Activated naive CD4-positive, alpha-beta T cell treated with anti-CD3 and anti-CD28 coated beads, Interleukin-2, amount 50 U/mL, for 24 hours (primary cell): ENCODE measurements around the gene SV2B.

Experiments
- H3K27ac Mint-ChIP-seq: one replicate; pipeline ENCODE4 v1.8.0; 2021; ENCODE audit warnings: mild to moderate bottlenecking, mixed read lengths
- H3K27me3 Mint-ChIP-seq: one replicate; pipeline ENCODE4 v1.8.0; 2021; ENCODE audit warnings: mixed read lengths
- H3K36me3 Mint-ChIP-seq: one replicate; pipeline ENCODE4 v1.8.0; 2021; ENCODE audit warnings: mixed read lengths
- H3K4me1 Mint-ChIP-seq: one replicate; pipeline ENCODE4 v1.8.0; 2021; ENCODE audit warnings: mixed read lengths
- H3K4me3 Mint-ChIP-seq: one replicate; pipeline ENCODE4 v1.8.0; 2021; ENCODE audit warnings: mild to moderate bottlenecking, mixed read lengths
- H3K9me3 Mint-ChIP-seq: one replicate; pipeline ENCODE4 v1.8.0; 2021; ENCODE audit warnings: mixed read lengths

The SV2B gene

GRCh38 chr15:91219206-91219605, 119.1 kb downstream of the SV2B start:
- Mint-ChIP-seq H3K27me3 (peaks cover 13% of the 10 kb centered on the region), H3K9me3 (no peaks in the 10 kb centered on the region), H3K36me3 (no peaks in the 10 kb centered on the region), H3K4me1 (no peaks in the 10 kb centered on the region), H3K4me3 (no peak overlapping the region), H3K27ac (no peak overlapping the region)

GRCh38 chr15:91222052-91222451, 122.0 kb downstream of the SV2B start:
- H3K4me3 Mint-ChIP-seq: no peak overlapping the region
- H3K27ac Mint-ChIP-seq: no peak overlapping the region
- no peaks in the 10 kb centered on the region for H3K4me1 Mint-ChIP-seq
- H3K9me3 Mint-ChIP-seq: no peaks in the 10 kb centered on the region
- H3K36me3 Mint-ChIP-seq: no peaks in the 10 kb centered on the region
- H3K27me3 Mint-ChIP-seq: peaks cover 23% of the 10 kb centered on the region

GRCh38 chr15:91223863-91224262, 123.8 kb downstream of the SV2B start:
- no peak overlapping the region for H3K4me3 Mint-ChIP-seq
- H3K36me3 Mint-ChIP-seq: no peaks in the 10 kb centered on the region
- H3K4me1 Mint-ChIP-seq: no peaks in the 10 kb centered on the region
- no peaks in the 10 kb centered on the region for H3K9me3 Mint-ChIP-seq
- H3K27me3 Mint-ChIP-seq: peaks cover 24% of the 10 kb centered on the region
- H3K27ac Mint-ChIP-seq: no peak overlapping the region

- H3K36me3 Mint-ChIP-seq: no peaks in the 10 kb centered on the region
- no peak overlapping the region for H3K27ac Mint-ChIP-seq
- no peak overlapping the region for H3K4me3 Mint-ChIP-seq
- H3K4me1 Mint-ChIP-seq: no peaks in the 10 kb centered on the region
- H3K27me3 Mint-ChIP-seq: peaks cover 26% of the 10 kb centered on the region
- no peaks in the 10 kb centered on the region for H3K9me3 Mint-ChIP-seq
These were observed 124.8 kb downstream of the SV2B start for GRCh38 chr15:91224755-91225380.

GRCh38 chr15:91225741-91226140, 125.7 kb downstream of the SV2B start:
- Mint-ChIP-seq H3K4me1 (no peaks in the 10 kb centered on the region), H3K27me3 (peaks cover 26% of the 10 kb centered on the region), H3K9me3 (no peaks in the 10 kb centered on the region), H3K36me3 (no peaks in the 10 kb centered on the region), H3K4me3 (no peak overlapping the region), H3K27ac (no peak overlapping the region)

GRCh38 chr15:91227117-91227516, 127.1 kb downstream of the SV2B start:
- Mint-ChIP-seq H3K36me3 (no peaks in the 10 kb centered on the region), H3K9me3 (no peaks in the 10 kb centered on the region), H3K27me3 (peaks cover 21% of the 10 kb centered on the region), H3K4me1 (no peaks in the 10 kb centered on the region), H3K4me3 (no peak overlapping the region), H3K27ac (no peak overlapping the region)

GRCh38 chr15:91227766-91228165, 127.7 kb downstream of the SV2B start:
- no peak overlapping the region for H3K4me3 Mint-ChIP-seq
- no peaks in the 10 kb centered on the region for H3K36me3 Mint-ChIP-seq
- H3K27me3 Mint-ChIP-seq: peaks cover 25% of the 10 kb centered on the region
- H3K27ac Mint-ChIP-seq: no peak overlapping the region
- no peaks in the 10 kb centered on the region for H3K4me1 Mint-ChIP-seq
- no peaks in the 10 kb centered on the region for H3K9me3 Mint-ChIP-seq

GRCh38 chr15:91228383-91228782, 128.3 kb downstream of the SV2B start:
- Mint-ChIP-seq H3K4me3 (no peak overlapping the region), H3K9me3 (no peaks in the 10 kb centered on the region), H3K27ac (no peak overlapping the region), H3K4me1 (no peaks in the 10 kb centered on the region), H3K36me3 (no peaks in the 10 kb centered on the region), H3K27me3 (peaks cover 21% of the 10 kb centered on the region)

GRCh38 chr15:91228890-91229289, 128.8 kb downstream of the SV2B start:
- H3K4me3 Mint-ChIP-seq: no peak overlapping the region
- no peaks in the 10 kb centered on the region for H3K4me1 Mint-ChIP-seq
- no peak overlapping the region for H3K27ac Mint-ChIP-seq
- no peaks in the 10 kb centered on the region for H3K36me3 Mint-ChIP-seq
- no peaks in the 10 kb centered on the region for H3K9me3 Mint-ChIP-seq
- peaks cover 21% of the 10 kb centered on the region for H3K27me3 Mint-ChIP-seq

- Mint-ChIP-seq H3K27ac (no peak overlapping the region), H3K4me1 (no peaks in the 10 kb centered on the region)
These were observed 131.6 kb downstream of the SV2B start for GRCh38 chr15:91231703-91232102.

GRCh38 chr15:91234759-91235158, 134.7 kb downstream of the SV2B start:
- Mint-ChIP-seq H3K4me1 (no peaks in the 10 kb centered on the region), H3K4me3 (no peak overlapping the region), H3K27me3 (peaks cover 18% of the 10 kb centered on the region), H3K36me3 (no peaks in the 10 kb centered on the region), H3K27ac (no peak overlapping the region), H3K9me3 (no peaks in the 10 kb centered on the region)

More at GRCh38 chr15:91231703-91232102, 131.6 kb downstream of the SV2B start:
- Mint-ChIP-seq H3K36me3 (no peaks in the 10 kb centered on the region), H3K9me3 (no peaks in the 10 kb centered on the region), H3K4me3 (no peak overlapping the region), H3K27me3 (peaks cover 17% of the 10 kb centered on the region)

GRCh38 chr15:91235376-91235775, 135.3 kb downstream of the SV2B start:
- Mint-ChIP-seq H3K27ac (no peak overlapping the region), H3K36me3 (no peaks in the 10 kb centered on the region), H3K4me3 (no peak overlapping the region), H3K9me3 (no peaks in the 10 kb centered on the region), H3K27me3 (peaks cover 18% of the 10 kb centered on the region), H3K4me1 (no peaks in the 10 kb centered on the region)

GRCh38 chr15:91237445-91237844, 137.4 kb downstream of the SV2B start:
- no peaks in the 10 kb centered on the region for H3K4me1 Mint-ChIP-seq
- H3K4me3 Mint-ChIP-seq: no peak overlapping the region
- H3K36me3 Mint-ChIP-seq: no peaks in the 10 kb centered on the region
- no peak overlapping the region for H3K27ac Mint-ChIP-seq
- H3K9me3 Mint-ChIP-seq: no peaks in the 10 kb centered on the region
- peaks cover 15% of the 10 kb centered on the region for H3K27me3 Mint-ChIP-seq

- peaks cover 14% of the 10 kb centered on the region for H3K27me3 Mint-ChIP-seq
- no peak overlapping the region for H3K4me3 Mint-ChIP-seq
- no peaks in the 10 kb centered on the region for H3K36me3 Mint-ChIP-seq
- H3K9me3 Mint-ChIP-seq: no peaks in the 10 kb centered on the region
- no peaks in the 10 kb centered on the region for H3K4me1 Mint-ChIP-seq
- no peak overlapping the region for H3K27ac Mint-ChIP-seq
These were observed 138.8 kb downstream of the SV2B start for GRCh38 chr15:91238644-91239425.

- peaks cover 7% of the 10 kb centered on the region for H3K27me3 Mint-ChIP-seq
- H3K27ac Mint-ChIP-seq: no peak overlapping the region
- no peaks in the 10 kb centered on the region for H3K4me1 Mint-ChIP-seq
- H3K9me3 Mint-ChIP-seq: no peaks in the 10 kb centered on the region
- no peak overlapping the region for H3K4me3 Mint-ChIP-seq
- no peaks in the 10 kb centered on the region for H3K36me3 Mint-ChIP-seq
These were observed 143.8 kb downstream of the SV2B start for GRCh38 chr15:91243826-91244225.

- no peaks in the 10 kb centered on the region for H3K9me3 Mint-ChIP-seq
- peaks cover 8% of the 10 kb centered on the region for H3K27me3 Mint-ChIP-seq
- no peaks in the 10 kb centered on the region for H3K4me1 Mint-ChIP-seq
- H3K27ac Mint-ChIP-seq: no peak overlapping the region
- H3K4me3 Mint-ChIP-seq: no peak overlapping the region
- no peaks in the 10 kb centered on the region for H3K36me3 Mint-ChIP-seq
These were observed 144.9 kb downstream of the SV2B start for GRCh38 chr15:91244919-91245318.
